GM23248 (cell line): ENCODE results near the gene ATP2A3. TPM values are rescaled to one million over a fixed set of nuclear protein-coding genes. Genes with fewer than 3 reads are reported as not detected.

Experiments
- DNase-seq: peaks from one replicate; pipeline ENCODE4 v3.0.0-alpha.2; 2015
- H2AFZ ChIP-seq: fragments of 200-600 bp; sonication (generic); 2 replicates; pipeline ENCODE4 v1.6.1; 2016; ENCODE audit warnings: antibody characterized with exemption
- H3F3A ChIP-seq: fragments of 200-600 bp; sonication (generic); 2 replicates; pipeline ENCODE4 v1.6.1; 2016; ENCODE audit warnings: mild to moderate bottlenecking, antibody characterized with exemption, mixed run types; ENCODE audit not compliant: insufficient read depth
- H3K27ac ChIP-seq: fragments of 200-600 bp; sonication (generic); 2 replicates; pipeline ENCODE4 v1.5.1; 2016; ENCODE audit warnings: mild to moderate bottlenecking
- H3K27me3 ChIP-seq: fragments of 200-600 bp; sonication (generic); replicated peaks from 2 replicates; pipeline ENCODE4 v1.6.1; 2016; ENCODE audit warnings: mild to moderate bottlenecking; ENCODE audit not compliant: insufficient read depth
- H3K36me3 ChIP-seq: fragments of 200-600 bp; sonication (generic); 2 replicates; pipeline ENCODE4 v1.6.1; 2016; ENCODE audit warnings: low read depth, mild to moderate bottlenecking
- H3K4me1 ChIP-seq: fragments of 200-600 bp; sonication (generic); 2 replicates; pipeline ENCODE4 v1.6.1; 2016; ENCODE audit warnings: mild to moderate bottlenecking; ENCODE audit not compliant: insufficient read depth
- H3K4me2 ChIP-seq: fragments of 200-600 bp; sonication (generic); one replicate; pipeline ENCODE4 v1.6.1; 2016; ENCODE audit warnings: mild to moderate bottlenecking; ENCODE audit not compliant: unreplicated experiment
- H3K4me3 ChIP-seq: fragments of 200-600 bp; sonication (generic); 2 replicates; pipeline ENCODE4 v1.5.1; 2016; ENCODE audit warnings: mild to moderate bottlenecking
- H3K79me2 ChIP-seq: fragments of 200-600 bp; sonication (generic); 2 replicates; pipeline ENCODE4 v1.6.1; 2016; ENCODE audit warnings: mild to moderate bottlenecking; ENCODE audit not compliant: insufficient read depth
- H3K9ac ChIP-seq: fragments of 200-600 bp; sonication (generic); 2 replicates; pipeline ENCODE4 v1.6.1; 2016; ENCODE audit warnings: mild to moderate bottlenecking
- H3K9me2 ChIP-seq: fragments of 200-600 bp; sonication (generic); 2 replicates; pipeline ENCODE4 v1.6.1; 2016; ENCODE audit warnings: mixed run types, mild to moderate bottlenecking, moderate library complexity; ENCODE audit not compliant: insufficient read depth
- H3K9me3 ChIP-seq: fragments of 200-600 bp; sonication (generic); one replicate; pipeline ENCODE4 v1.6.1; 2017; ENCODE audit warnings: low read depth
- H4K20me1 ChIP-seq: fragments of 200-600 bp; sonication (generic); 2 replicates; pipeline ENCODE4 v1.6.0; 2016; ENCODE audit not compliant: insufficient read depth
- EZH2 ChIP-seq: fragments of 200-600 bp; sonication (generic); IDR thresholded peaks from 2 replicates; pipeline ENCODE4 v1.6.1; 2018; ENCODE audit warnings: antibody characterized with exemption, mild to moderate bottlenecking; ENCODE audit not compliant: insufficient read depth, poor library complexity, severe bottlenecking
- EZH2phosphoT487 ChIP-seq: fragments of 200-600 bp; sonication (generic); IDR thresholded peaks from 2 replicates; pipeline ENCODE4 v1.6.1; 2018; ENCODE audit warnings: antibody characterized with exemption, moderate library complexity, mild to moderate bottlenecking, low read depth; ENCODE audit not compliant: insufficient read depth
- WGBS, 2 experiments: methylation state at CpG; one replicate each; pipeline ENCODE4 v1.1.6; 2015 to 2017; ENCODE audit warnings: low lambda C conversion rate in 2 of 2, low coverage in 1 of 2; ENCODE audit errors: missing lambda C conversion rate in 2 of 2; 5-methylcytosine and 5-hydroxymethylcytosine counted together
- in situ Hi-C: fragments of 300-500 bp; cut with MboI; formaldehyde crosslinking; loops from 2 replicates; pipeline ENCODE4 v1.15.0; 2020
- polyA plus RNA-seq: library from polyadenylated mRNA; unstranded; fragments of >200 nt; fragmentation: Nextera tagmentation; extraction: Ambion mirVana; gene quantifications from 2 replicates; pipeline ENCODE4 v1.2.1, GENCODE V29; 2016
- total RNA-seq: library from RNA; depleted of rRNA; stranded (reverse); fragments of >200 nt; shearing (Covaris generic); gene quantifications from 2 replicates; pipeline ENCODE4 v1.2.3, GENCODE V29; 2014

The ATP2A3 gene
- total and polyA plus RNA-seq, 2 experiments from 2014 or later: 0.81 to 0.86 TPM

- Histone ChIP-seq H3K79me2 (no peaks in the 10 kb centered on the region), H3K9me3 (no peaks in the 10 kb centered on the region), H3K36me3 (no peaks in the 10 kb centered on the region), H3K27ac (no peak overlapping the region), H4K20me1 (no peaks in the 10 kb centered on the region), H2AFZ (no peak overlapping the region), H3K27me3 (no peaks in the 10 kb centered on the region; the same call in 1 of the 2 replicates), H3F3A (no peaks in the 10 kb centered on the region), H3K9ac (no peak overlapping the region), H3K4me1 (no peaks in the 10 kb centered on the region), H3K4me2 (no peak overlapping the region), H3K9me2 (no peaks in the 10 kb centered on the region), H3K4me3 (no peak overlapping the region)
- WGBS, 2 experiments: 69 to 72% methylated on average over 7 of the region's 7 CpGs
- TF ChIP-seq EZH2: no peak
- DNase-seq: no peak
- in situ Hi-C loops: no loop called here
Observed at GRCh38 chr17:3969963-3970362, 5.7 kb upstream of the ATP2A3 start.

- in situ Hi-C loops: no loop called here
- TF ChIP-seq EZH2: no peak
- no peak for TF ChIP-seq EZH2phosphoT487
- Histone ChIP-seq H2AFZ (no peak overlapping the region), H3K4me1 (no peaks in the 10 kb centered on the region), H3K4me2 (no peak overlapping the region), H3K4me3 (no peak overlapping the region), H3K9me2 (no peaks in the 10 kb centered on the region), H3K27ac (no peak overlapping the region), H4K20me1 (no peaks in the 10 kb centered on the region), H3K27me3 (no peaks in the 10 kb centered on the region; the same call in 1 of the 2 replicates), H3K9ac (no peak overlapping the region), H3K9me3 (no peaks in the 10 kb centered on the region), H3K36me3 (no peaks in the 10 kb centered on the region), H3K79me2 (no peaks in the 10 kb centered on the region), H3F3A (no peaks in the 10 kb centered on the region)
- no peak for DNase-seq
- 79 to 80% methylated on average over 18 of the region's 18 CpGs for WGBS, 2 experiments
Observed at GRCh38 chr17:3968886-3969524, 4.8 kb upstream of the ATP2A3 start.

GRCh38 chr17:3968015-3968414 is 3.8 kb upstream of the ATP2A3 start:
- no peaks in the 10 kb centered on the region for H3K79me2 ChIP-seq
- H3K4me1 ChIP-seq: no peaks in the 10 kb centered on the region
- peaks cover 10% of the 10 kb centered on the region for H3K27me3 ChIP-seq
- no peak overlapping the region for H2AFZ ChIP-seq
- no peaks in the 10 kb centered on the region for H3K36me3 ChIP-seq
- H3F3A ChIP-seq: no peaks in the 10 kb centered on the region
- H3K9ac ChIP-seq: no peak overlapping the region
- in situ Hi-C loops: no loop called here
- DNase-seq: no peak
- 79 to 82% methylated on average over 3 of the region's 3 CpGs for WGBS, 2 experiments
- no peaks in the 10 kb centered on the region for H4K20me1 ChIP-seq
- TF ChIP-seq EZH2phosphoT487: no peak
- TF ChIP-seq EZH2: no peak
- no peak overlapping the region for H3K4me3 ChIP-seq
- H3K9me2 ChIP-seq: no peaks in the 10 kb centered on the region
- no peak overlapping the region for H3K27ac ChIP-seq
- no peaks in the 10 kb centered on the region for H3K9me3 ChIP-seq
- no peak overlapping the region for H3K4me2 ChIP-seq

- Histone ChIP-seq H4K20me1 (no peaks in the 10 kb centered on the region), H3K4me3 (no peak overlapping the region), H3K36me3 (no peaks in the 10 kb centered on the region), H3K9ac (no peak overlapping the region), H3K79me2 (no peaks in the 10 kb centered on the region), H3K9me2 (no peaks in the 10 kb centered on the region), H3F3A (no peaks in the 10 kb centered on the region), H3K27ac (no peak overlapping the region), H3K27me3 (peaks cover 22% of the 10 kb centered on the region), H3K9me3 (no peaks in the 10 kb centered on the region), H3K4me1 (no peaks in the 10 kb centered on the region), H2AFZ (no peak overlapping the region), H3K4me2 (no peak overlapping the region)
- TF ChIP-seq EZH2 (no peak), EZH2phosphoT487 (no peak)
- in situ Hi-C loops: no loop called here
- no peak for DNase-seq
- 77 to 81% methylated on average over 14 of the region's 14 CpGs for WGBS, 2 experiments
Observed at GRCh38 chr17:3966720-3967363, 2.6 kb upstream of the ATP2A3 start.
